Neural progenitor cell (in vitro differentiated cells): ENCODE data around the gene PFDN6. TPM values are rescaled to one million over a fixed set of nuclear protein-coding genes. Genes with fewer than 3 reads are reported as not detected.

Experiments used
- DNase-seq: peaks from one replicate; pipeline ENCODE4 v3.0.0-alpha.2; 2016; ENCODE audit warnings: low spot score
- H2AFZ ChIP-seq: fragments of 200-600 bp; sonication (generic); replicated peaks from 2 replicates; pipeline ENCODE4 v1.6.1; 2016; ENCODE audit warnings: antibody characterized with exemption
- H3F3A ChIP-seq: fragments of 200-600 bp; sonication (generic); 2 replicates; pipeline ENCODE4 v1.6.1; 2016; ENCODE audit warnings: antibody characterized with exemption, low read depth
- H3K27ac ChIP-seq: fragments of 200-600 bp; sonication (generic); 2 replicates; pipeline ENCODE4 v1.5.1; 2016; ENCODE audit warnings: mild to moderate bottlenecking
- H3K27me3 ChIP-seq: fragments of 200-600 bp; sonication (generic); 2 replicates; pipeline ENCODE4 v1.6.1; 2016; ENCODE audit warnings: mild to moderate bottlenecking, moderate library complexity
- H3K36me3 ChIP-seq: fragments of 200-600 bp; sonication (generic); 2 replicates; pipeline ENCODE4 v1.5.1; 2016
- H3K4me1 ChIP-seq: fragments of 200-600 bp; sonication (generic); 2 replicates; pipeline ENCODE4 v1.6.1; 2016; ENCODE audit warnings: mixed run types
- H3K4me2 ChIP-seq: fragments of 200-600 bp; sonication (generic); 2 replicates; pipeline ENCODE4 v1.6.1; 2016
- H3K4me3 ChIP-seq: fragments of 200-600 bp; sonication (generic); 2 replicates; pipeline ENCODE4 v1.5.1; 2016
- H3K79me2 ChIP-seq: fragments of 200-600 bp; sonication (generic); 2 replicates; pipeline ENCODE4 v1.6.1; 2016; ENCODE audit warnings: low read depth
- H3K9ac ChIP-seq: fragments of 200-600 bp; sonication (generic); 2 replicates; pipeline ENCODE4 v1.6.1; 2016
- H3K9me3 ChIP-seq: fragments of 200-600 bp; sonication (generic); 2 replicates; pipeline ENCODE4 v1.5.1; 2016; ENCODE audit warnings: low read depth
- H4K20me1 ChIP-seq: fragments of 200-600 bp; sonication (generic); 2 replicates; pipeline ENCODE4 v1.6.1; 2016; ENCODE audit warnings: low read depth
- H3K27ac Mint-ChIP-seq: 3 replicates; pipeline ENCODE4 v1.8.0; 2021; ENCODE audit warnings: mixed read lengths
- H3K27me3 Mint-ChIP-seq: 2 replicates; pipeline ENCODE4 v1.8.0; 2022; ENCODE audit warnings: low read depth, mild to moderate bottlenecking, inconsistent platforms, moderate library complexity, mixed read lengths; ENCODE audit not compliant: insufficient read depth
- H3K36me3 Mint-ChIP-seq: 3 replicates; pipeline ENCODE4 v1.8.0; 2021; ENCODE audit warnings: mixed read lengths
- H3K4me1 Mint-ChIP-seq: 3 replicates; pipeline ENCODE4 v1.8.0; 2021; ENCODE audit warnings: mixed read lengths
- H3K4me3 Mint-ChIP-seq: 3 replicates; pipeline ENCODE4 v1.8.0; 2021; ENCODE audit warnings: mild to moderate bottlenecking, moderate library complexity, mixed read lengths
- H3K9me3 Mint-ChIP-seq: 3 replicates; pipeline ENCODE4 v1.8.0; 2020; ENCODE audit warnings: mixed read lengths
- CTCF ChIP-seq: fragments of 200-600 bp; sonication (generic); IDR thresholded peaks from 2 replicates; pipeline ENCODE4 v1.5.1; 2017; ENCODE audit warnings: antibody characterized with exemption, mild to moderate bottlenecking
- EZH2 ChIP-seq: fragments of 200-600 bp; sonication (generic); IDR thresholded peaks from 2 replicates; pipeline ENCODE4 v1.6.1; 2017; ENCODE audit warnings: antibody characterized with exemption, mild to moderate bottlenecking, moderate library complexity
- EZH2phosphoT487 ChIP-seq: fragments of 200-600 bp; sonication (generic); IDR thresholded peaks from 2 replicates; pipeline ENCODE4 v1.6.1; 2017; ENCODE audit warnings: antibody characterized with exemption
- total RNA-seq: library from RNA; depleted of rRNA; stranded (reverse); fragments of >200 nt; gene quantifications from 2 replicates; pipeline ENCODE4 v1.2.3, GENCODE V29; 2015; ENCODE audit warnings: low replicate concordance

Gene PFDN6
- total RNA-seq, 1 donor from 2014 or later = 35.6 TPM

- peaks cover 68% of the 10 kb centered on the region for H4K20me1 ChIP-seq
Observed at GRCh38 chr6:33276581-33276863, 12.9 kb upstream of the PFDN6 start.

GRCh38 chr6:33276864-33277662, 12.3 kb upstream of the PFDN6 start, which contains the start of gene B3GALT4:
Gene B3GALT4, plus strand, starts transcription at chr6:33277123. Its CDS starts 297 bp downstream, at chr6:33277420.
- peaks cover 67% of the 10 kb centered on the region for H3F3A ChIP-seq
- H3K4me1 ChIP-seq = peaks cover 42% of the 10 kb centered on the region
- peak within 1 kb of the TSS; percentile 57 for H3K4me3 ChIP-seq
- H3K27me3 ChIP-seq = no peaks in the 10 kb centered on the region
- no peak within 1 kb of the TSS for H3K9ac ChIP-seq
- H3K27me3 Mint-ChIP-seq = peaks cover 5% of the 10 kb centered on the region
- H3K4me2 ChIP-seq = peak within 1 kb of the TSS; percentile 98
- H2AFZ ChIP-seq = no peak within 1 kb of the TSS
- peak within 1 kb of the TSS; percentile 88 for H3K4me3 Mint-ChIP-seq
- H3K9me3 ChIP-seq = no peaks in the 10 kb centered on the region
- DNase-seq = peak; percentile 93
- H3K36me3 ChIP-seq = peaks cover 8% of the 10 kb centered on the region
- H3K9me3 Mint-ChIP-seq = no peaks in the 10 kb centered on the region
- peaks cover 68% of the 10 kb centered on the region for H4K20me1 ChIP-seq
- H3K36me3 Mint-ChIP-seq = peaks cover 24% of the 10 kb centered on the region
- H3K79me2 ChIP-seq = peaks cover 40% of the 10 kb centered on the region
- peaks cover 45% of the 10 kb centered on the region for H3K4me1 Mint-ChIP-seq
- peak within 1 kb of the TSS; percentile 23 for H3K27ac ChIP-seq
- peak within 1 kb of the TSS; percentile 32 for H3K27ac Mint-ChIP-seq
- no peak for TF ChIP-seq EZH2
- peak; percentile 59 for TF ChIP-seq CTCF
- TF ChIP-seq EZH2phosphoT487 = no peak

More at GRCh38 chr6:33276581-33276863, 12.9 kb upstream of the PFDN6 start:
- Mint-ChIP-seq H3K9me3 (no peaks in the 10 kb centered on the region), H3K4me1 (peaks cover 45% of the 10 kb centered on the region), H3K27ac (peak overlapping the region; percentile 32), H3K4me3 (peak overlapping the region; percentile 86), H3K27me3 (peaks cover 7% of the 10 kb centered on the region), H3K36me3 (peaks cover 24% of the 10 kb centered on the region)
- Histone ChIP-seq H3K9me3 (no peaks in the 10 kb centered on the region), H2AFZ (no peak overlapping the region), H3K4me1 (peaks cover 42% of the 10 kb centered on the region), H3K4me2 (peak overlapping the region; percentile 98), H3K27ac (peak overlapping the region; percentile 23), H3K36me3 (peaks cover 8% of the 10 kb centered on the region), H3K79me2 (peaks cover 42% of the 10 kb centered on the region), H3K27me3 (no peaks in the 10 kb centered on the region), H3K4me3 (peak overlapping the region; percentile 57), H3K9ac (no peak overlapping the region), H3F3A (peaks cover 69% of the 10 kb centered on the region)
- DNase-seq = no peak
- TF ChIP-seq EZH2phosphoT487 = no peak
- no peak for TF ChIP-seq EZH2
- TF ChIP-seq CTCF = no peak

DNA sequence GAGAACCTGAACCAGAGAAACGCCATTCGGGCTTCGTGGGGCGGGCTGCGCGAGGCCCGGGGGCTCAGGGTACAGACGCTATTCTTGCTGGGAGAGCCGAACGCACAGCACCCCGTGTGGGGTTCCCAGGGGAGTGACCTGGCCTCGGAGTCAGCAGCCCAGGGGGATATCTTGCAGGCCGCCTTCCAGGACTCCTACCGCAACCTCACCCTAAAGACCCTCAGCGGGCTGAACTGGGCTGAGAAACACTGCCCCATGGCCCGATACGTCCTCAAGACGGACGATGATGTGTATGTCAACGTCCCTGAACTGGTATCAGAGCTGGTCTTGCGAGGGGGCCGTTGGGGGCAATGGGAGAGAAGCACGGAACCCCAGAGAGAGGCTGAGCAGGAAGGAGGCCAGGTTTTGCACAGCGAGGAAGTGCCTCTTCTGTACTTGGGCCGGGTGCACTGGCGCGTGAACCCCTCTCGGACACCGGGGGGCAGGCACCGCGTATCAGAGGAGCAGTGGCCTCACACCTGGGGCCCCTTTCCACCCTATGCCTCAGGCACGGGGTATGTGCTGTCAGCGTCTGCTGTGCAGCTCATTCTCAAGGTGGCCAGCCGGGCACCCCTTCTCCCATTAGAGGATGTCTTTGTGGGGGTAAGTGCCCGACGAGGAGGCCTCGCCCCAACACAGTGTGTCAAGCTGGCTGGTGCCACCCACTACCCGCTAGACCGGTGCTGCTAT, 11.6 kb upstream of the PFDN6 start:
- H4K20me1 ChIP-seq = peaks cover 60% of the 10 kb centered on the region
- peak overlapping the region; percentile 88 for H3K4me3 Mint-ChIP-seq
- H3K4me2 ChIP-seq = peak overlapping the region; percentile 98
- H3K36me3 Mint-ChIP-seq = peaks cover 19% of the 10 kb centered on the region
- no peak overlapping the region for H2AFZ ChIP-seq
- H3K79me2 ChIP-seq = peaks cover 33% of the 10 kb centered on the region
- DNase-seq = peak; percentile 29
- no peaks in the 10 kb centered on the region for H3K9me3 ChIP-seq
- H3K4me1 Mint-ChIP-seq = peaks cover 39% of the 10 kb centered on the region
- H3K27me3 ChIP-seq = no peaks in the 10 kb centered on the region
- H3K27me3 Mint-ChIP-seq = peaks cover 5% of the 10 kb centered on the region
- no peak overlapping the region for H3K9ac ChIP-seq
- H3K4me3 ChIP-seq = peak overlapping the region; percentile 57
- H3K36me3 ChIP-seq = peaks cover 8% of the 10 kb centered on the region
- no peak overlapping the region for H3K27ac ChIP-seq
- H3K9me3 Mint-ChIP-seq = no peaks in the 10 kb centered on the region
- TF ChIP-seq EZH2phosphoT487 (no peak), CTCF (no peak), EZH2 (no peak)
- peaks cover 38% of the 10 kb centered on the region for H3K4me1 ChIP-seq
- no peak overlapping the region for H3K27ac Mint-ChIP-seq
- peaks cover 59% of the 10 kb centered on the region for H3F3A ChIP-seq
